ENCODE results near the gene CDH4.

Gene CDH4

DNA sequence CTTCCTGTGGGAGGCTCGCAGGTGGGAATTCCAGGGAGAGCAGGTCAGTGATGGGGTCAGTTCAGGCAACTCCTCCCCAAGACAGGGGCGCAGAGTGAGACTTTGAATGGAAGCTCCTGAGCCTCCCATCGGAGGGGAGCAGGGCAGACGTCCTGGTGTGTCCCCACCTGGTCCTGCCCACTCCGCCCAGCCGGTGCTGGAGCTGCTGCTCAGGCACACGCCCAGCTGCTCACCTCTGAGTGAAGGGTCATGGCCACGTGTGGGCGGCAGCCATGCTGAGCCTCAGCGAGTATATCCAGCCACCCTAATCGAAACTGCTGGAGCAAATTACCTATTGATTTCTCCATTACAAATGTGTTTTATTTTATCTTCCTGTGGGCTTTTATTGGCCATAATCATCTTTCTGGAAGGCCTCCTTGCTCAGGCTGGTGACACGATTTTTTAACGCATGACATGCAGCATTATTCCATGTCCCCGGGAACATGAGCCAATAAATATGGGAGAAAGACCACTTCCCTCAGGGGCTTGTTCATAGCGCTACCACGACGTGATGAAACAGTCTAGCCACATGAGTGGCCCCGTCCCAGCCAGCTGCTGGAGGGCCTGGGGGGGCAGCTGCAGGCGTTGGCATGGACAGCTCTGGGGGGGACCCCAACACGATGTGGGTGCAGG is 665.5 kb downstream of the CDH4 start:
- no peak for DNase-seq

DNA sequence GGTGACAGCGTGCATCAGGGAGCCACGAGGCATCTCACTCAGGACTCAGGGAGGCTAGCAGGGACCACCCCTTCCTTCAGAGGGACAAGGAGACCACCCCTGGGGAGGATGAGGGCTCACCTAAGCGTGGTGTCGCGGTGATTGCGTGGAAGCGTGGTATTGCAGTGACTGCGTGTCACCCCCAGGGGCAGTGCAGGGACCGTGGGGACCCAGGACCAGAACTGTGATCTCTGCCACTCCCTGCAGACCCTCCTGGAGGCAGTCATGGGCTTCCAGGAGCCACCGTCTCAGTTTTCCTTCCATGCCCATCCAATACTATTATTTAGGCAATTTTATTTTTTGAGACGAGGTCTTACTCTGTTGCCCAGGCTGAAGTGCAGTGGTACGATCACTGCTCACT is 666.5 kb downstream of the CDH4 start:
- no peak for DNase-seq

DNA sequence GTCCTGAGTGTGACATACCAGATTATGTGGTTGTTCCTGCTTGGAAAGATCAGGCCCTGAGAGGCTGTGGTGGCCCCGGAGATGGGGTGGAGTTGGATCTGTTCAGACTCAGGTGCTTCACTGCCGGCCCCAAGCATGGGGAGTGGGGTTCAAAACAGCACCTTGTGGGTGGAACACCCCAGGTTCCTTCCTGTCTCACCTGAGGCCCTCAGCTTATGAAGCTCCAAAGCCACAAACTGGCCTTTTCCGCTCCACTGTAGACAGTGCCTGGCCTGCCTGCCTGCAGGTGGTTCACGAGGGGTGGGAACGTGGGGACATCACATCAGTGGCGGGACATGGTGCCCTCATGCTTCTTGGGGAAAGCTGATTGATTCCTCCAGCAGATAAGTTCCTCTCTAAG is 667.2 kb downstream of the CDH4 start:
- DNase-seq, result no peak

DNA sequence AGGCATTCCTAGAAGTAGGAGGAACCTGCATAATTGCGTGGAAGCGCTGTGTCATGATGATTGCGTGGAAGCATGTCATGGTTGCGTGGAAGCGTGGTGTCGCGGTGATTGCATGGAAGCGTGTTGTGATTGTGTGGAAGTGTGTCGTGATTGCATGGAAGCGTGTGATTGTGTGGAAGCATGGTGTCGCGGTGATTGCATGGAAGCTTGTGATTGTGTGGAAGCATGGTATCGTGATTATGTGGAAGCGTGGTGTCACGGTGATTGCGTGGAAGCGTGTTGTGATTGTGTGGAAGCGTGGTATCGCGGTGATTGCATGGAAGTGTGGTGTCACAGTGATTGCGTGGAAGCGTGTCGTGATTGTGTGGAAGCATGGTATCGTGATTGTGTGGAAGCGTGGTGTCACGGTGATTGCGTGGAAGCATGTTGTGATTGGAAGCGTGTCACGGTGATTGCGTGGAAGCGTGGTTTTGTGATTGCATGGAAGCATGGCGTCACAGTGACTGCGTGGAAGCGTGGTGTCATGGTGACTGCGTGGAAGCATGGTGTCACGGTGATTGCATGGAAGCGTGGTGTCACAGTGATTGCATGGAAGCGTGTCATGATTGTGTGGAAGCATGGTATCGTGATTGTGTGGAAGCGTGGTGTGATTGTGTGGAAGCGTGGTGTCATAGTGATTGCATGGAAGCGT is 667.8 kb downstream of the CDH4 start:
- DNase-seq, result no peak

DNA sequence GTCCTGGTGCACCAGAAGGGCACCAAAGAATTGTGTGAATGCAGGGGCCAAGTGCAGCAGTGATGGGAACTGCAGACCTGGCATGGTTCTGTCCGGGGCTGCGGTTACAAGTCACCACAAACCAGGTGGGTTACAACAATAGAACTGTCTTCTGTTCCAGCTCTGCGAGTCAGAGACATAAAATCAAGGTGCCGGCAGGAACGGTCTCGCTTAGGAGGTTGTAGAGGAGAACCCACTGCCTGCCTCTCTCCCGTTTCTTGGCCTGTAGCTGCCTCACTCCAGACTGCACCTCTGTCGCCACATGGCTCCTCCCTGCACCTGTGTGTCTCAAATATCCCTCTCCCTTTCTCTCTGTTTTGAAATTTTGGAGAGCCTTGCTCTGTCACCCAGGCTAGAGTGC is 670.4 kb downstream of the CDH4 start:
- DNase-seq, result no peak

DNA sequence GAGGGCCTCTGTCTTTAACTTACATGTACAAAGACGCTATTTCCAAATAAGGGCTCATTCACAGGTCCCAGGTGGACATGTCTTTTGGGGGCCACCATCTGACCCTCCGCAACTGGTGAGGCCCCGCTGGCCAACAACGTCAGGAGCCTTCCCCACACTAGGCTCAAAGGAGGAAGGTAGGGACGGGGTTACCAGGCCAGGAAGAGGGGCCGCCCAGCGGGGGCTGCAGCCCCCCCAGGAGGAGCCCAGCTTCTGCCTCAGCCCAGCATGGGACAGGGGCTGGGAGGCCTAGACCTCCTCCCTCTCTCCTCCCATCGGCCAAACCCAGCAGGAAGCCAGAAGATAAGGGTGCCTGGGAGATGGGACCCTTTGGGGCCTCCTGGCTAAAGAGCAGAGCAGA is 670.9 kb downstream of the CDH4 start:
- no peak for DNase-seq

DNA sequence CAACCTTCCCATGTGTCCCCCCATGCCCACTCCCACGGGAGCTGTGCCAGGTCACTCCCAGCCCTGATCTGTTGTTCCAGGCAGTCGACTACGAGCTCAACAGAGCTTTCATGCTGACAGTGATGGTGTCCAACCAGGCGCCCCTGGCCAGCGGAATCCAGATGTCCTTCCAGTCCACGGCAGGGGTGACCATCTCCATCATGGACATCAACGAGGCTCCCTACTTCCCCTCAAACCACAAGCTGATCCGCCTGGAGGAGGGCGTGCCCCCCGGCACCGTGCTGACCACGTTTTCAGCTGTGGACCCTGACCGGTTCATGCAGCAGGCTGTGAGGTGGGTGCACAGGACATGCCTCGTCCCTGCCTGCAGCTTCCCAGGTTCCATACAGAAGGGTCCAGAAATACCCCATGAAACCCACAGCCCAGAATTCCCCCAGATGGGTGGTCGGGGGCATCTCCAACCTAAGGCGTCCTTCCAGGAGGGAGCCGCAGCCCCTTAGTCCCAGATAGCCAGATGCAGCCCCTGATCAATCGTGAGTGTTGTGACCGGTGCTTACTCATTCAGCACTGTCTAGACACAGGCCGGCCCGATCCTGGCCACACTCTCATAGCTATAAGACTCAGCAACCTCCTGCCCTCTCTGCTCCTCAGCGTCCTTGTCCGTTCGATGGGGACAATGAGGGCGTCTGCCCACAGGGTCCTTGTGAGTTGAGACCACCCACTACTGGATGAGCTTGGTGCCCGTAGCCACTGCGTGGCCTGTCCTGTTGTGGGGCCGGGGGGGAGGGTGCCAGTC is 671.5 kb downstream of the CDH4 start:
- DNase-seq, result no peak

DNA sequence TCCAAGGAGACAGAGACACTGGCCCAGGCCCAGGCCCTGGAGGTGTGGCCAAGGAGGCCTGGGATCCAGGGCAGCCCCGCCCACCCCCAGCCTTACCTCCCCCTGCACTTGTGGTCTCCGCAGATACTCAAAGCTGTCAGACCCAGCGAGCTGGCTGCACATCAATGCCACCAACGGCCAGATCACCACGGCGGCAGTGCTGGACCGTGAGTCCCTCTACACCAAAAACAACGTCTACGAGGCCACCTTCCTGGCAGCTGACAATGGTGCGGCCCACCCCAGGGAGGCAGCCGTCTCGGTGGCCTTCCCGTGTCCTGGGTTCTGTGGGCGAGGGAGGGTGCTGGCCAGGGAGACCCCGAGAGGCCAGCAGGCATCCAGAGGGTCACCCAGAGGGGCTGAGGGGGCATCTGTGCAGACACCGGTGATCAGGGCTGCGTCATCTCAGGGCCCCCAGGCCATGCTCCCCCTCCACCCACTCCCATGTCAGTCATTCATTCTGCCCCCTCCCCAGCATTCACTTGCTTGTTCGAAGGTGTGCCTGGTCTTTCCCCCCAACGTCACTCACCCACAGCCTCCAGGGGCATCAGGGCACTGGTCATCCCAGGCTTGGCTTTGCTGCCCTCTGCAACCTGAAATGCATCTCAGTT is 672.3 kb downstream of the CDH4 start:
- no peak for DNase-seq

DNA sequence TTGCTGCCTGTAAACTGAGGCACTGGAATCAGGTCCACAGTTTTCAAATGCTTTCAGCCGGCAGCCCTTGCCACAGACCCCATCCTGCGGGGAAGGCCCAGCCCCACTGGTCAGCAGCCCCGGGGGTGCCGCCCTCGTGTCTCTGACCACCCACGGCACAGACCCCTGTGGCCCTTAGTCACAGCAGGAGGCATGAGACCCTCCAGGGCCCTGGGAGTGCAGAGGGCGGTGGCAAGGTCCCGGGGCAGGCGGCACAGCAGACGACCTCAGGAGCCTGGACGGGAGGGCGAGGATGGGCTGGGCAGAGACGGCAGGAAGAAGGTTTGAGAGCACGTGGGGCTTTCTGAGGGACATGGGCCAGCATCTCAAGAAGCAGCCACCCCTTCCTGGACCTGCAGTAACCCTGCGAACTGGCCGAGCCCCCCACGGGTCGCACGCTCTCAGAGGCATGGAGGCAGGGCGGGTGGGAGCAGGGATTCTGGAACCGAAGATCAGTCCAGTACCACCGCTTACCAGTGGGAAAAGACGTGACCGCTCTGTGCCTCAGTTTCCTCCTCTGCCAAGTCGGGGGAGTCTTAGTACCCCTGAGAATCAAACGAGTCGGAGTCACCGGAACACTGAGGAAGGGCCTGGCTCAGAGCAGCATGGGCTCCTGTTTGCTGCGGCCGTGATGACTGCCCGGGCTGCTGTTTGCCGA is 672.9 kb downstream of the CDH4 start:
- DNase-seq, result no peak

DNA sequence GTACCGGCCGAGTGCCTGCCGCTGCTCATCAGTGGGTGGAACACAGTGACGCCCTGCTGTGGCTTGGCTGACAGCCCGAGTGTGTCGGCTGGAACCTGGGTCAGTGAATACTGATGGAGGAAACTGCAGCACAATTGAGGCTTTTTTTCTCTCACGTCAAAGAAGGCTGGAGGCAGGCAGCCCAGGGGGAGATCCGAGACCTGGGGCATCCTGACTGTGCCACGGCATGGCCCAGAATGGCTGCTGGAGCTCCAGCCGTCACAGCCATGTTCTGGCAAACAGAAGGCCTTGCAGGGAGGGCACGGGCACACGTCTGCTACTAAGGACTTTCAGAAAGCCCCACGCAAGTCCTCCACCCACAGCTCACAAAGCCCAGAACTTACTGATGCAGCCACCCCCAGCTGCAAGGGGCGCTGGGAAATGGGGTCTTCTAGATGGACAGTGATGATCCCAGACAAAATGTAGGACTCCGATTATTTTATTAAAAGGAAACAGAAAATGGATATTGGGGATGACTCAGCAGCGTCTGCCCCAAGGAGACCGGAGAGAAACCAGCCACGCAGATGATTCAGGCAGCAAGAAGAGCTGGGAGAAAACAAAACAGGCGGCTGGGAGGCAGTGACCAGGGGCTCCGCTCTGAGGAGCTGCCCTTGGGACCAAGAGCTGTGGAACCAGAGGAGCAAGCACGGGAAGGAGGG is 673.6 kb downstream of the CDH4 start:
- DNase-seq, result no peak

DNA sequence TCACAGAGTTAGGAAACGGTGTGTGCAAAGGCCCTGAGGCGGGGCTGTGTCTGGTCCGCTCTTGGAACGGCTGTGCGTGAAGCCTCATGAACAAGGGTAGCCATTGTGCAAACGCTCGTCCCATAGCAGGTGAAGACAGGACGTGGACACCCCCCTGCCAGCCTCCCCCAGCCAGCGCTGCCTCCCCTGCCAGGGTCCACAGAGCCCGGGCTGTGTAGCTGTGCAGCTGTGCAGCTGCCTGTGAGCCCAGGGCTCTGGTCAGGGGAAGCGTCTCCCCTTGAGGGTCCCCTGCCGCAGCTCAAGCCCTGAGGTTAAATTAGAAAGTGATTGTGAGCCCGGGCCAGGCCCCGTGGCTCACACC is 674.2 kb downstream of the CDH4 start:
- no peak for DNase-seq

DNA sequence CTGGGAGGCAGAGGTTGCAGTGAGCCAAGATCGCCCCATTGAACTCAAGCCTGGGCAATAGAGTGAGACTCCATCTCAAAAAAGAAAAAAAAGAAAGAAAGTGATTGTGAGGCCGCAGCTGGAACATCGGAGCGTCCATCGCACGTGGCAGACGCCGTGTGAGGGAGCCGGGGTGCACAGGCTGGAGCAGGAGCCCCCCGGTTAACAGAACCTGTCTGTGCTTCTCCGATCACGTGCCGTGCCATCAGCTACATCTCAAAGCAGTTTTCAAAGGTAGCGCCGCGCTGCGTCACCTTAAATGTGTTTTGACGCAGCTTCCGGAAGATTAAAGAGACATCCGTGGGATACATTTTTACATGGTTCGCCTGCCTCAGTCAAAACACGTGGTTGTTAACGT is 674.7 kb downstream of the CDH4 start:
- no peak for DNase-seq

DNA sequence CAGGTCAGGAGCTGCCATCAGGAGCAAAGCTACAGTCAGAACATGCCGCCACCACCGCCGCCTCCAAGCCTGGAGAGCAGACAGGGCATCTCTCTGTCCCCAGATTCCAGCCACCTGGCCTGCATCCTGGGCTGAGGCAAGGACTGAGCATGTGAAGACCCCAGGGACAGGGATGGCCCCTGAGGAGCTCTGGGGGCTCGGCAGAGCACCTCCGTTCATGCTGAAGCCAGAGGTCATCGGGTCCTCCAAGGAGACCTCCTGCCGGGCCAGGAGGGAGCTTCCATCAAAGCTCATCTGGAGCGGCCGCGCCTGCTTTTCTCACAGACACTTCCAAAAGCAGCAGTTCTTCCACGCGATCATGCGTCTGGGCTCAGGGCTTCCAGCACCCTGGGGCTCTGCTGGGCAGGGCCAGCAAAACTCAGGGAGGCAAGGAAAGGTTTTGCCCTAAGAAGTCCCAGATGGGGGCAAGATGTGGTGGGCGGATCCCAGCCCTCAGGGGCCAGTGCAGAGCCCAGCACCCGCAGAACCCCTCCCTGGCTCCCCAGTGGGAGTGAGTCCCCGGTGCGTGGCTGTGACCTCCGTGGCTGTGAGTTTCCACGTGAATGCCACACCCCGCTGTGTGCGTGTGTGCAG is 675.2 kb downstream of the CDH4 start:
- no peak for DNase-seq

DNA sequence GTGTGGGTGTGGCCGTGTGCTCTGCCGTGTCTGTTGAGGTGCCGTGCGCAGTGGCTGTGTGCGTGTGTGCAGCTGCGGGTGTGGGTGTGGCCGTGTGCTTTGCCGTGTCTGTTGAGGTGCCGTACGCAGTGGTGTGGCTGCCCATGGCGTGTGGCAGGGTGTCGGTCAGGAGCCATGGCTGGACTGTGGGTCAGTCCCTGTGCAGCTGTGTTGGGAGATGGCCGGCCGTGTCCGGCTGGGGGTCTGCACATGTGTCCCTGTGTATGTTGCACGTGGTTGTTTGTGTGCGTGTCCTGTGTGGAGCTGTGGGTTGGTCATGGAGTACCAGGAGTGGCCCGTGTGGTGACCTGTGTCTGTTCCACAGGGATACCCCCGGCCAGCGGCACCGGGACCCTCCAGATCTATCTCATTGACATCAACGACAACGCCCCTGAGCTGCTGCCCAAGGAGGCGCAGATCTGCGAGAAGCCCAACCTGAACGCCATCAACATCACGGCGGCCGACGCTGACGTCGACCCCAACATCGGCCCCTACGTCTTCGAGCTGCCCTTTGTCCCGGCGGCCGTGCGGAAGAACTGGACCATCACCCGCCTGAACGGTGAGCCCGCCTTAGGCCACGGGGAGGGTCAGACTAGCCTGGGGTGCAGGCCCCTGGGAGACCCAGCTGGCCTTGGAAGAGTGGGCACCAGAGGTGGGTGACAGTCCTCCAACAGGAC is 675.9 kb downstream of the CDH4 start:
- DNase-seq, result no peak

DNA sequence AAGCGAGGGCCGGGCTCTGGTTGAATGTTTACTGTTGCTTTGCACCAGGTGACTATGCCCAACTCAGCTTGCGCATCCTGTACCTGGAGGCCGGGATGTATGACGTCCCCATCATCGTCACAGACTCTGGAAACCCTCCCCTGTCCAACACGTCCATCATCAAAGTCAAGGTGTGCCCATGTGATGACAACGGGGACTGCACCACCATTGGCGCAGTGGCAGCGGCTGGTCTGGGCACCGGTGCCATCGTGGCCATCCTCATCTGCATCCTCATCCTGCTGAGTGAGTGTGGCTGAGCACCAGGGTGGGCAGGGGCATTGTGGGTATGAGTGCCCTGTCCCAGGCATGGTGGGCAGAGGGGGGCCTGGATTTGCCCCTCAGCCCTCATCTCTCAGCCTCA is 677.5 kb downstream of the CDH4 start:
- no peak for DNase-seq

DNA sequence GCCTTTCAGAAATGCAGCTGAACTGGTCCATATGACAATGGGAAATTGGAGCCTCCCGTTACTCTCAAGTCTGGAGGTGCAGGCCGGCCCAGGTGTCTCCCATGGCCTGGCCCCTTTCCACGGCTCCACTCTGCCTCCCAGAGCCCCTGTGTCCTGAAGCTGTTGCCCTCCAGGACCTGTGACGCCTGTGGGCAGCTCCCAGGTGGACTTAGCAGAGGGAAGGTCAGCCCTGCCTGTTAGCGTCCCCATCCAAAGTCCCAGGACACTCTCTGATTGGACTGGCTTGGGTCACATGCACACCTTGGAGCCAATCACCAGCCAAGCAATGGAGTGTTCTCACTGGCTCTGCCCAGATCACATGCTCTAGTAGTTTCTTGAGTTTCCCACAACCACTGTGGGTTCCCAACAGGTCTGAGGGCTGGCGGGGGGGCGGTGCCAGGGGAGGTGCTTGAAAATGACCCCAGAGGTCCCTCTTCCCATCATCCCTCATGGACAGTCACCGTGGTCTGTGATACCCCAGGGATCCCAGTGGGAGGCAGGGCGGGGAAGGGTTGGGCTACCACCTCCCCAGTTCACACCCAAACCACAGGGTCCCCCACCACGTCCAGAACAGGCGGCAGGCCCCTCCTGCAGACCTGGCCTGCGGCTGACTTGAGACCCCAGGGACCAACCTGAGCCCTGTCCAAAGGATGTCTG is 678.1 kb downstream of the CDH4 start:
- no peak for DNase-seq

DNA sequence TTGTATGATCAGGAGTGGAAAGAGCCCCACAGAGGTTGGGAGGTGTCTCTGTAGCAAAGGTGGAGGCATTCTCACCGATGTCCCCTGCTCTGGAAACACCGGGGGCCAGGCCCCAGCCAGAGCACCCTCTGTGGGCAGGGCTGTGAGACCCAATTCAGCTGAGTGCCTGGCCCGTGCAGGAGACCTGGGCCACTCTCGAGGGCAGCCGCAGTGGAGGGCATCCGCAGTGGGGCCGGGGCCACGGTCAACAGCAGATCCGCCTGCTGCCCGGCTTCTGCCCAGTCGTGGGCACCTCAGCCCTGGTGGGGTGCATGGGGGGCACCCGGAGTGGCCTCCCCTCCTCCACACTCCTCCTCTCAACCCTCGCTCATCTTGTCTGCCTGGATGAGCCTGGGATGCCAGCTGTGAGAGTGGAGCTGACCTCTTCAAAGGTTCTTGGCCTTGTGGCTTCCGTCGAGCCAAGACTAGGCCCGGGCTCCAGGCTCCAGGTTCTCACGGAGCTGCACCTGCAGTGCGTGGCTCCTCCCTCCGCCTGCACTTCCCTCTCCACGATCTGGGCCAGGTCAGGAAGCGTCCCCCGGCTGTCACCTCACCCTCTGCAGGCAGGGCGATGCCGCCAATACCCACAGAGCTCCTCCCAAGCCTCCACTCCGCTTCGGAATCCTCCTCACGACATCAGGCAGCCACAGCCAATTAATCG is 678.9 kb downstream of the CDH4 start:
- no peak for DNase-seq

DNA sequence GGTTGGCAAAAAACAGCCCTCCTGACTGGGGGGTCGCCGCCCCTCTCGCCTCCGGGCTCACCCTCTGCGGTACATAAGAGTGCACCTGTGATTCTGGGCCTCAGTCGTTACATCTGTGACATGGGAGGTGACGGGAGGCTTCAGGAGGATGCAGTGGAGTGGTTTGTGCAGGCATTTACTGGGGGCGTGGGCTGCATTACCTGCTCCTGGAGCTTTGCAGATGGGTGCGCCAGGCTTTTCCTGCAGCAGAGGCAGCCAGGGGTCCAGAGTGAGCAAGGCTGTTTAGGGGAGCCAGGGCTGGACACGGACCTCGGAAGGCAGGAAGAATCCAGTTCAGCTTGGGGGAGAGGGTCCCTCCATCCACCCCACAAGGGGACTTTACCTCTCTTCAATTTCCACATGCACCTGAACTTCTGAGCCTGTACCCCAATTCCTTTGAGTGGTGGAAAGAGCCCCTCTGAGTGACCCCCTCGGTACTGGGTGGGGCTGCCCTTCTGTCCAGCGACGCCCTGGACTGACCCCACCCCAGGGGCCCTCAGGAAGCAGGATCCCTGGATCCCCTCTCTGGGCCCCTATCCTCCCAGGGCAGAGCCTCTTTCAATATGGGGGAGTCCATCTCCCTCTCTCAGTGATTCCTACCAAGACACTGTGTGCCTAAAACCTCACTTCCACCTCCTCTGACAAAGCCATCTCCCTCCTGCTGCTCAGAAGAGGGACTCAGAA is 679.6 kb downstream of the CDH4 start:
- no peak for DNase-seq

DNA sequence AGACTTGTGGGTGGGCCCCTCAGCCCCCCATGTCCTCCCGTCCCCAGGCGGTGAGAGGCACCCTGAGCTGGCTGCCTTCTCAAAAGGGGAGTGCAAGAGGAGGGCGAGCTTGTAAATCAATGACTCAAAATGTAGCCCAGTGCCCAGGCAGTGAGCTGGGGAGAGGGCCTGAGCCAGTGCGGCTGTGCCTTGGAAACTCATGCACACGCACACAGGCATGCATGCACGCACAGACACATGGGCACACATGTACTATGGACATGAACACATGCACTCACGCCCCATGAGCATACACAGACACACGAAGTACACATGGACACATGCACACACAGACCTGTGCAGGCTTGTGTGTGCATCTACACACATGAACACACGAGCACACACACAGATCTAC is 680.1 kb downstream of the CDH4 start:
- no peak for DNase-seq

Measured in KG1 (cell line).